HG02884 (cell line): ENCODE measurements around the gene CCZ1.
"Not testable (repeated sequence)": the region's sequence is repeated elsewhere in the genome, so short reads cannot be mapped to it uniquely, and the experiment has no call there.

Experiments used
- ATAC-seq: cut with Tn5 transposase; IDR thresholded peaks from one replicate; pipeline ENCODE4 v1.9.1; 2021; ENCODE audit warnings: mild to moderate bottlenecking, moderate library complexity; ENCODE audit not compliant: unreplicated experiment

The CCZ1 gene

DNA sequence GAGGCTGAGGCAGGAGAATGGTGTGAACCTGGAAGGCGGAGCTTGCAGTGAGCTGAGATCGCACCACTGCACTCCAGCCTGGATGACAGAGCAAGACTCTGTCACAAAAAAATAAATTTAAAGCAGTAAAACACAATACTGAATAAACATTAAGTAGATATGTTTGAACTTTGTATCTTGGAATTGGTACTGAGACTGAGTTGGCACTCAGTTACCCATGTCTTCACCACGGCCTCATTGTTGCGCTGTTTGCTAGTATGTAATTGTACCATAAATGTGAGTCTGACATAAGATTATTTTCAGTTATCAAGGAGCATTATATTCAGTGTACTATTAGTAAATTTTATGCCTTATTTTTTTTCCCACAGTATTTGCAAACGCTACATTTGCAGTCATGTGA lies 6.2 kb downstream of the CCZ1 start:
- ATAC-seq: not testable (repeated sequence)

DNA sequence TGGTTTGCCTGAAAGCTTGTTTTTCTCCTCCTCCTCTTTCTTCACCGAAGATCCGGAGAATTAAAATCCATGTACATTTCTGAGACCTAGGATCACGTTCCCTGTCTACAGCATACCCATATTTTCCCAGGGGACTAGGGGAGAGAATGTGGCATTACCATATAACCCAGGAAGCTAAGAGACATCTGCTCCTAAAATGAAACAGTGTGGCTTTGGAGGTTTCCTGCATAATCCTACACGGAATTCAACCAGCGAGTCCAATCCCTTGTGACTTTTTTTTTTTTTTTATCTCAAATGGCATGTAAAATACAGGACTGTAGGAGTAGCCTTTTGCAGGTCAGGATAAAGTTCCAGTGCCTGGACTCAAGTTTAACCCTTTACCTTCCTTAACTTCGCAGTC lies 10.3 kb downstream of the CCZ1 start:
- not testable (repeated sequence) for ATAC-seq

DNA sequence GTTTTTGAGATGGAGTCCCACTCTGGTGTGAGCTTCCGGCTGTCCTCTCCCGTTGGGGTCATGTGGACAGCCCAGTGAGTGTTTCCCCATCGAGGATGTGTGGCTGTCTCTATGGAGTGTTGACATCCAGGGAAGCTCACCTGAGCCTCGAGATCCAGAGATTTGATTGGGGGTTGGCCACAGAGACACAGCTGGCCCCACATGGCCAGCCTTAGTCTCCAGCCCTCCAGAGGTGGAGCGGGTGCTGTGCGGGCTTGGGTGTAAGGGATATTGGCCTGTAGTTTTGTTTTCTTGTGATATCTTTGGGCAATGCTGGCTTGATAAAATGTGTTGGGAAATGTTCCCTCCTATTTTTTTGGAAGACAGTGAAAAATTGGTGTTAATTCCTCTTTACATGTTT lies 18.0 kb downstream of the CCZ1 start:
- not testable (repeated sequence) for ATAC-seq

- not testable (repeated sequence) for ATAC-seq
Observed at GRCh38 chr7:5924180-5924579, 25.6 kb downstream of the CCZ1 start.

- not testable (repeated sequence) for ATAC-seq
Observed at GRCh38 chr7:5924630-5925029, 26.1 kb downstream of the CCZ1 start.

GRCh38 chr7:5926263-5926870 lies 27.8 kb downstream of the CCZ1 start:
- ATAC-seq: not testable (repeated sequence)

DNA sequence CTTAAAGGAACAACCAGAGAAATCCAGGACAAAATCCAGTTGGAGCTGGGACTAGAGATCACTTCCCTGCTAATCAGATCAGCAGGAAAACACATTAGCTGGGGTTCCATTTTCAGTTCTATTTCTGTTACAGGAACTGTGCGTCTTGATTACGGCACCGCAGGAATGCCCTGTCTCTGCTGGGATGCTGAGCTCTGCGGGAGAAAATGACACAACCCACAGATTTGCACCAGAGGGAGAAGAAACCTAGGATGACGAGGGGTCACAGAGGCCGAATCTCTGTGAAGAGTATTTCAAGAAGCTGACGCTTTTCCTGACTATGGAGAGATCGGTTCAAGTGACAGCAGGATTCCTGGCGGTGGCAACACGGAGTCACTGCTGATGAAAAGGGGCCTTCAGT lies 31.8 kb downstream of the CCZ1 start:
- not testable (repeated sequence) for ATAC-seq

DNA sequence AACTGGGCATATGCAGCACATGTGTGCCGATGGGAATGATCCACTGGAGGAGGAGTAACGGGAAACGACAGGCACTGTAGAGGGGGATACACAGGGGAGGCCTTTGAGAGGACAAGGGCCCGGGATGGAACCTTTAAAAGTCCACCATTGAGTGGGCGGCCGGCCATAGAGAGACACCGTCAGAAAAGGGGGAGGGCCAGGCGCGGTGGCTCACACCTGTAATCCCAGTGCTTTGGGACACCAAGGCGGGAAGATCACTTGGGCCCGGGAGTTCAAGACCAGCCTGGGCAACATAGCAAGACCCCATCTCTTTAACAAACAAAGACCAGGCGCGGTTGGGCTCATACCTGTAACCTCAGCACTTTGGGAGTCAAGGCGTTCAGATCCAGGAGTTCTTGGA lies 32.7 kb downstream of the CCZ1 start:
- ATAC-seq: not testable (repeated sequence)

DNA sequence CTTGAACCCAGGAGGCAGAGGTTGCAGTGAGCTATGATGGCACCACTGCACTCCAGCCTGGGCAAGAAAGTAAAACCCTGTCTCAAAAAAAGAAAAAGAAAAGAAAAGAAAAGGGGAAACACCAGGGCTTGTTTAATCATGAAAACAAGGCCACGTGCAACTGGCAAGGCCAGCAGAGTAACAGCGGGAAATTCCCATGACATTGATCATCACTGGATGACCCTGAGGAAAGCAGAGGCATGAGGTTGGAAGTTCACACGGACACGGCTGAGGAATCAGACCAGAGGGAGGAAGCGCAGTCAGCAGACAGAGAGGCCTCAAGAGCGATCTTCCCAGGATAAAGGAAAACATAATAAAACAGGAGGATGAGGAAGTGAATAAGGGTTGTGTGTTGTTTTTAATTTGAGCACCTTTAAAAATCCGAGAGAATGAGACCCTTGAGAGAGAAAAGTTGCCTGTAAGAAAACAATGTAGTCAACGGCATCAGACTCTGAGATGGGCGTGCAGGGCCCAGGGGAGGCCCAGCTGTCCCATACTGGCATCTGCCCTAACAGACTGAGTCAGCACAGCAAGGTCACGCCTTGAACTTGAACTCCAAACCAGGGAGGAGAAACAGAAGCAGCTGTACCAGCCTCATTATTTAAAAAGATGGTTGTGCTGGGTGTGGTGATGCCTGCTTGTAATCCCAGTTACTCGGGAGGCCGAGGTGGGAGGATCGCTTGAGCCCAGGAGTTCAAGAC lies 33.5 kb downstream of the CCZ1 start:
- not testable (repeated sequence) for ATAC-seq

DNA sequence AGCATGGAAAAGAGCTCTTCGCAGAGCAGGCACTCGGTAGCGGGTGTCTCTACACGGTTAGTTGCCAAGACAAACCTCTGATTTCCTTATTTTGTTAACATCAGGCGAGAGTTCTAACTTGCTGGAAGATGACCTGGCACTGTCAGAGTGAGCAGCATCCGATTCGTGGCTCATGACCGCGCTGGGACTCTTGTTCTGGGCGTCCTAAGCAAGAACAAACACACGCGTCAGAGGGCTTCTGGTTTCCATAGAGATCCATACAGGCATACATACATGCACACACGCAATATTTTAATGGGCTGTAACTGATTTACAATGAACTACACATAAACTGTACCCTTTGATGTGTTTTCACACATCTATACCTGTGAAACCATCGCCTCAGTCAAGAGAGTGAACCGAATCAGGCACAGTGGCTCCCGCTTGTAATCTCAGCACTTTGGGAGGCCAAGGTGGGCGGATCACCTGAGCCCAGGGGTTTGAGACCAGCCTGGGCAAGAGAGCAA lies 36.5 kb downstream of the CCZ1 start:
- ATAC-seq: not testable (repeated sequence)

DNA sequence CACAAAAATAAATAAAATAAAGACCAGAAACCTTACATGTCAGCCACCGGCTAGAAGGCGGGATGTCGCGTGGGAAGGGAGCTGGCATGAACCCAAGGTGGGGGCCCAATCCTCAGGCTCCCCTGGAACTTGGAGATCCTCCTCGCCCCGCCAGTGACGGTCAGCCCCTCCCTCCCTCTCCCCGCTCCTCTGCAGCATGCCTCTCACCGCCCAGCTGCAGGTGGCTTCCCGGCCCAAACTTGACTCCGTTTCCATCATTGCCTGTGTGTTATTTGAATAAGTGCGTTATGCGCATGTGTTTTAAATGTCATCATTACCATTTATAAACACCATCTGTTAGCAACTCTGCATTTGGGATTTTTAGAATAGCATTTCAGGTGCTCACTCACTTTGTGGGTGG lies 64.7 kb downstream of the CCZ1 start:
- not testable (repeated sequence) for ATAC-seq

- not testable (repeated sequence) for ATAC-seq
Observed at GRCh38 chr7:5963810-5964209, 65.3 kb downstream of the CCZ1 start.

DNA sequence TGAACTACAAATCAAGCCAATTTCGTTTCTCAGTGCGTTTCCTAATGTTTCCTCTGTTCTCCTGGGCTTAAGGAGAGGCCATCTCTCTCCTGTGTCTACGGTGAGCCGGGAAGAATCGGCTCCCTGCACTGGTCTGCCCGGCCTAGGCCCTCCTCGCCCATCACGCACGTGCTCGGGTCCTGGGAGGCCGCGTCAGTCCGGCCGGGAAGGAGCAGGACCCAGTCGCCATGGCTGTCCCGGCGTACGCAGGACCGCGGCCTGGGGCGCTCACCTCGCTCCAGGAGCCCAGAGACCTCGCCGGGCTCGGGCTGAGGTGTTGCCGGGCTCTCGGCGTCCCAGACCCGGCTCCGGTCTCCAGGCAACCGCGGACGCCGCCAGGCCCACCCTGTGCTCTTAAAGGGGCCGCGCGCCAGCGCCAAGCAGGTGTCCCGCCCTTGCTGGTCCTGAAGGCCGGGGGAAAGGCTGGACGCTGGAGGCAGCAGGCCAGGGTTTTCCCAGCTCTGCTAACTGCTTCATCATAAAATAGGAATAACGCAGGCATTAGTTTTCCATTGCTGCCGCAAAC lies 71.9 kb downstream of the CCZ1 start, which contains the start of gene RSPH10B:
RSPH10B (minus strand) TSS at position 343 of the 565 bp plus-strand sequence. CDS start 3,573 bp downstream, outside the sequence.
- ATAC-seq: not testable (repeated sequence)

DNA sequence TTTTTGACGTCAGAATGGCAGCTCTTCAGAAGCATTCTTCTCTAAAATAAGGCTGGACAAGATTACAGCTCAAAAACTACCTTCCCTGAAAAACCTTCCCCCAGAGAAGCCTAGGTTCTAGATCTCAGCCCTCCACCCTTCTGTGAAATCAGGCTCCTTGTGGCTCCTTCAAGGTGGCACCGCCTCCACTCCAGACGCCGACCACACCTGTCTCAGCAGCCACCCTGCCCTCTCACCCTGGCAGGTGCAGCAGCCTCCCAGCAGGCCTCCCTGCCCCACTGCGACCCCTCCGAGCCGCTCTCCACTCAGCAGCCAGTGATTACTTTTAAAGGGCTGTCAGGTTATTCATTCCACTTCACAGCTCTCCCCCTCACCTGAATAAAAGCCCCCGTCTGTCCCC lies 75.0 kb downstream of the CCZ1 start:
- not testable (repeated sequence) for ATAC-seq
